GM12892 (cell line): ENCODE results near the gene ITK.
A peak's percentile ranks its signal among the peaks of the same experiment; 100 is the strongest.
"Not testable (repeated sequence)": the region's sequence is repeated elsewhere in the genome, so short reads cannot be mapped to it uniquely, and the experiment has no call there.

Experiments
- DNase-seq: peaks from one replicate; pipeline ENCODE4 v3.0.0; 2011; ENCODE audit not compliant: insufficient read length
- FAIRE-seq: peaks from 2 replicates; lab custom pipeline; 2011; peaks lifted over from hg19 to GRCh38; lab: Jason Lieb, UNC
- POLR2A ChIP-seq: IDR thresholded peaks from 2 replicates; pipeline ENCODE4 v1.6.1; 2011; ENCODE audit warnings: low read depth, low read length, control low read depth
- POLR2AphosphoS5 ChIP-seq: IDR thresholded peaks from 2 replicates; pipeline ENCODE4 v1.6.1; 2011; ENCODE audit warnings: low read depth, low read length, control low read depth
- TAF1 ChIP-seq: IDR thresholded peaks from 2 replicates; pipeline ENCODE4 v1.6.1; 2011; ENCODE audit warnings: low read depth, mild to moderate bottlenecking, control low read depth, low read length, borderline replicate concordance

The ITK gene

GRCh38 chr5:157198277-157198986 lies 17.8 kb downstream of the ITK start:
- peak; percentile 9 for FAIRE-seq
- no peak for DNase-seq
- no peak for TF ChIP-seq POLR2AphosphoS5
- no peak for TF ChIP-seq POLR2A
- TF ChIP-seq TAF1, result no peak

DNA sequence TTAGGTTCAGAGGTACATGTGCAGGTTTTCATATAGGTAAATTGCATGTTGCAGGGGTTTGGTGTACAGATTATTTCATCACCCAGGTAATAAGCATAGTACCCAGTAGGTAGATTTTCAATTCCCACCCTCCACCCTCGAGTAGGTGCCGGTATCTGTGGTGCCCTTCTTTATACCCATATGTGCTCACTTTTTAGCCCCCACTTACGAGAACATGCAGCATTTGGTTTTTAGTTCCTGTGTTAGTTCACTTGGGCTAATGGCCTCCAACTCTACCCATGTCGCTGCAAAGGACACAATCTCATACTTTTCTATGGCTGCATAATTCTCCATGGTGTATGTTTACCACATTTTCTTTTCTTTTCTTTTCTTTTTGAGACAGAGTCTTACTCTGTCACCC lies 21.2 kb downstream of the ITK start:
- TF ChIP-seq TAF1, result no peak
- no peak for TF ChIP-seq POLR2AphosphoS5
- no peak for TF ChIP-seq POLR2A
- FAIRE-seq (no peak), DNase-seq (no peak)

GRCh38 chr5:157203417-157203816 lies 22.8 kb downstream of the ITK start:
- DNase-seq (no peak), FAIRE-seq (peak; percentile 5)
- no peak for TF ChIP-seq TAF1
- no peak for TF ChIP-seq POLR2A
- no peak for TF ChIP-seq POLR2AphosphoS5

DNA sequence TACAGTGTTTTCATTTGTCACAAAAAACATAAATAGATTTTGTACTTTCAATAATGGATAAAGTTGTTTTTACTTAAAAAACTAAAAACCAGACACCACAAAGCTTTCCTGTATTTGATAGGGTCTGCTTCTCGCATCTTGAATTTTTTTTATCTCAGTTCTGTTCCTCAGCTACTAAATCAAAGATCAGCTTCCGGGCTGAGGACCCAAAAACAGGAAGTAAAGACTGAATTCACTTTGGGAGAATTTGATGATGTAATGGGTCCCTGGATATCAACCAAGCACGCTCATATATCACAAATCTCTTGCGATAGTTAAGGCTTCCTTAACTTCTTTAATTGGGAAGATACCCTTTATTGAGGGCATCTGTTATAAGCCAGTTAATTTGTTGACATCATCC lies 24.1 kb downstream of the ITK start:
- DNase-seq (no peak), FAIRE-seq (peak; percentile 86)
- TF ChIP-seq TAF1 (no peak), POLR2A (no peak), POLR2AphosphoS5 (no peak)

GRCh38 chr5:157205708-157206107 lies 25.1 kb downstream of the ITK start:
- DNase-seq, result no peak
- FAIRE-seq, result no peak
- TF ChIP-seq POLR2AphosphoS5 (no peak), TAF1 (no peak), POLR2A (no peak)

DNA sequence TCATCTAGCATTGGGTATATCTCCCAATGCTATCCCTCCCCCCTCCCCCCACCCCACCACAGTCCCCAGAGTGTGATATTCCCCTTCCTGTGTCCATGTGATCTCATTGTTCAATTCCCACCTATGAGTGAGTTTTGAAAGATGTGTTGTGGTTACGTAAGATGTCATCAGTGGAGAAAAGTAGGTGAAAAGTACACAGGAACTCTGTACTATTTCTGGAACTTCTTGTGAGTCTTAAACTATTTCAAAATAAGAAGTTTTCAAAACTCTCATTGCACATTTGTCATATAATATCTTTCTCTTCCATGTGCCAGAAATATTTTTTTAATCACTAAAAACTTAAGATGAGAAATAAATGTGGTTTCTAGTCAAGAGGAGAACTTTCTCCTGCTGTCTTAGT lies 30.0 kb downstream of the ITK start:
- FAIRE-seq, result not testable (repeated sequence)

GRCh38 chr5:157212307-157212706 lies 31.7 kb downstream of the ITK start:
- no peak for TF ChIP-seq TAF1
- TF ChIP-seq POLR2A, result no peak
- TF ChIP-seq POLR2AphosphoS5, result no peak

More for the DNA sequence above, 30.0 kb downstream of the ITK start:
- DNase-seq, result not testable (repeated sequence)

GRCh38 chr5:157213527-157214243 lies 33.0 kb downstream of the ITK start:
- DNase-seq (no peak), FAIRE-seq (peak; percentile 88)
- TF ChIP-seq POLR2AphosphoS5, result no peak
- TF ChIP-seq TAF1, result no peak
- no peak for TF ChIP-seq POLR2A

More at GRCh38 chr5:157212307-157212706, 31.7 kb downstream of the ITK start:
- FAIRE-seq (peak; percentile 48), DNase-seq (no peak)

DNA sequence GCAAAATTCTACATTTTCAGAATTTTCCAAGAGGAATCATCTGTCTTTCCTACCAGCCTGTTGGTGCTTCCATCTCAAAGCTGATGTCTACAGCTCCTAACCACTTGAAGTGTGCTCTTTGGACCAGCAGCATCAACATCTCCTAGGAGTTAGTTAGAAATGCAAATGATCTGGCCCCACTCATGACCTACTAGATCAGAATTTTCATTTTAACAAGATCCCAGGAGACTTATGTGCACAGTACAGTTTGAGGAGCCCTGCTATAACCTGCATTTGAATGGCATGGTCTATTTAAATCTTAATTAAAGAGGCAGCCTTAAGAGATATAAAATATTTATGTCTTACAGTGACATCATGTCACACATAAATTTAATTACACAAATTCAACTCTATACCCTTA lies 33.8 kb downstream of the ITK start:
- no peak for TF ChIP-seq TAF1
- DNase-seq (no peak), FAIRE-seq (peak; percentile 24)

- no peak for DNase-seq
- TF ChIP-seq POLR2AphosphoS5 (no peak), POLR2A (no peak), TAF1 (no peak)
- peak; percentile 87 for FAIRE-seq
Measured at GRCh38 chr5:157214861-157215513, 34.3 kb downstream of the ITK start.

DNA sequence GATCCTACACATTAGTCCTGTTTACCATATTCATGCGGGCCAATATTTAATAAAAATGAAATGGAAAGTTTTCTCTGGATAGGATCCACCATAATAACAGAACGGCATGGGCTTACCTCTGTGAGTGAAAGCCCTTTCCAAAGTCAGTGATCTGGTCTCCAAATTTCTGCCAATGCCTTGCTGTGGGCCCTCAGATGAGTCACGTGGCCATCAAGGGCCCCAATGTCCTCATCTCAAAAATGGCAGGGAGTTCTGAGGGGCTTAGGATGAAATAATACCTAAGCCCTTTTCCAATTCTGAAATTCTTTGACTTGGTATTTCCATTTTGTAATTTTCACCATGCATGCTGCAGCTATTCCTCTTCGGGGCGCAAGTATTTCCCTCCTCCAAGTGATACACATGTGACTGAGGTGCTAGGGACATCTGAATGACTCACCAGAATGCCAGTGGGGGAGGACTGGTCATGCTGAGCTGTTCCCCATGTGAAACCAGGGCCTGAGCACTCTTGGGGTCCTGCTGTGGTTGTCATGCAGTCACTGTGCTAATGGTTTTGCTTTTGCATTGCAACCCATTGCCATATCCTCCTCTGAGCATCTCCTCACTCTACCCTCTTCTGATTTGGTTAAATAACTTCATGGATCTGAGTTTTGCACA lies 35.0 kb downstream of the ITK start:
- FAIRE-seq (no peak), DNase-seq (no peak)
- TF ChIP-seq POLR2AphosphoS5, result no peak

GRCh38 chr5:157216391-157217142 lies 35.9 kb downstream of the ITK start:
- DNase-seq (no peak), FAIRE-seq (peak; percentile 90)
- TF ChIP-seq TAF1, result no peak
- no peak for TF ChIP-seq POLR2AphosphoS5
- no peak for TF ChIP-seq POLR2A
